Transverse colon (tissue), 1 donor: ENCODE measurements around the gene MAPKAP1.

Source experiments
- EP300 ChIP-seq: sonication (generic); formaldehyde crosslinking; IDR thresholded peaks from one replicate; pipeline ENCODE4 v1.6.1; 2017; ENCODE audit warnings: antibody characterized with exemption, low read depth
- POLR2A ChIP-seq: fragments of 450-650 bp; IDR thresholded peaks from one replicate; pipeline ENCODE4 v1.6.1; 2016; ENCODE audit warnings: antibody characterized with exemption, mild to moderate bottlenecking, moderate library complexity

DNA sequence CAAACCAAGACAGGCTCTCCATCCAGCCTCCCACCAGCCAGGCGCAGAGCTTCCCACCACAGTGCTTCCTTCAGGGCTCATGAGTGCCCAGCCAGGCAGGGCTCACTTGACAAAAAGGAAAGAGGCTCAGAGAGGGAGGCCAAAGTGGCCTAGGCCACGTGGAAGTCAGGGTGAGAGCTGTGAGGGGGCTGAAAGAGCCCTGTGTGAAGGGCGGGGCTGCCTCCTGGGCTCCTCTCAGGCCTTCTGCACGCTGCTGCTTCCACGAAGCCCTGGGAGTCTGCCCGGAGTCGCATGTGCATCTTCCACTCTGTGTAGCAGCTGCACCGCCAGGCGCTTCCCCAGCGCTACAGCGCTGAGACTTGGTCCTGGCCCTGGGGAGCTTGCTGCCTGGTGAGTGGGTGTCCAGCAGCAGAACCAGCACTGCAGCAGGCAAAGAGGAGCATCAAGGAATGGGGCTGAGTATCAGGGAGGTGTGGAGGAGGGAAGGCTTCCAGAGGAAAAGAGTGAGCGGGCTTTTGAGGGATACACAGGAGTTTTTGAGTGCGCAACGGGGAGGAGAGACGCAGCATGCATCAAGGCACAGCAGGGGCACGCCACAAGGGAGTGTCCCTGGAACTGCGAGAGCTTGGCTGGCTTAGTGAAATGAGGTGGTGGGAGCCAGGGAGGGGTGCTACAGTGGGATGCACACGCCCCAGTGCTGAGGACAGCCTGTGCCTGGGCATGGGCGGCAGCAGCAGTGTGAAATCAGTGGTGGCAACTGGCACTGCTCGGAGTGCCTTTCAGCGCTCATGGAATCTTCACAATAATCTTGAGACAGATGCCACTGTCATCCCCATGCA lies 267.4 kb downstream of the MAPKAP1 start:
- TF ChIP-seq POLR2A (no peak), EP300 (no peak)
